Lung (tissue), 12 donors: ENCODE measurements around the gene LYPD6B. TPM values are rescaled to one million over a fixed set of nuclear protein-coding genes. Genes with fewer than 3 reads are reported as not detected.

ENCODE experiments used
- ATAC-seq: fragments of 200-7000 bp; cut with Tn5 transposase; one replicate; pipeline ENCODE4 v1.9.1; 2020; ENCODE audit warnings: moderate number of reproducible peaks; ENCODE audit not compliant: insufficient read depth, low FRiP score
- DNase-seq, 3 donors: peaks; one replicate each; pipeline ENCODE4 v3.0.0-alpha.2; 2013 to 2017
- H3K27ac ChIP-seq, 2 donors: one replicate each; pipeline ENCODE4 v1.5.1; 2013; ENCODE audit warnings: mild to moderate bottlenecking in 2 of 2, moderate library complexity in 2 of 2, control low read depth in 1 of 2, inconsistent platforms in 1 of 2, low read depth in 1 of 2, low read length in 1 of 2
- H3K27me3 ChIP-seq, 3 donors: one replicate each; pipeline ENCODE4 v1.5.1; 2013; ENCODE audit warnings: low read length in 2 of 3; ENCODE audit not compliant: control insufficient read depth in 3 of 3, insufficient read depth in 3 of 3
- H3K36me3 ChIP-seq, 4 donors: one replicate each; pipeline ENCODE4 v1.5.1; 2013; ENCODE audit warnings: low read length in 4 of 4, mild to moderate bottlenecking in 1 of 4, moderate library complexity in 1 of 4; ENCODE audit not compliant: control insufficient read depth in 4 of 4, insufficient read depth in 4 of 4
- H3K4me1 ChIP-seq, 5 donors: one replicate each; pipeline ENCODE4 v1.5.1; 2013; ENCODE audit warnings: low read length in 5 of 5, mild to moderate bottlenecking in 2 of 5, moderate library complexity in 1 of 5; ENCODE audit not compliant: control insufficient read depth in 5 of 5, insufficient read depth in 5 of 5
- H3K4me3 ChIP-seq: one replicate; pipeline ENCODE4 v1.5.1; 2013; ENCODE audit warnings: mild to moderate bottlenecking, control low read depth, moderate library complexity
- H3K9ac ChIP-seq, 2 donors: one replicate each; pipeline ENCODE4 v1.5.1; 2013; ENCODE audit warnings: low read length in 2 of 2, control low read depth in 1 of 2; ENCODE audit not compliant: insufficient read depth in 1 of 2
- H3K9me3 ChIP-seq, 4 donors: one replicate each; pipeline ENCODE4 v1.5.1; 2013; ENCODE audit warnings: low read length in 3 of 4, mild to moderate bottlenecking in 1 of 4, moderate library complexity in 1 of 4; ENCODE audit not compliant: control insufficient read depth in 4 of 4, insufficient read depth in 3 of 4
- CTCF ChIP-seq: IDR thresholded peaks from 2 replicates; pipeline ENCODE4 v1.5.1; 2012; ENCODE audit warnings: mild to moderate bottlenecking; ENCODE audit errors: control extremely low read depth, extremely low read depth
- WGBS, 2 donors: extraction: QIAGEN DNeasy Blood & Tissue Kit; methylation state at CpG; one replicate each; pipeline ENCODE4 v1.1.7; 2013; 5-methylcytosine and 5-hydroxymethylcytosine counted together
- polyA plus RNA-seq, 2 donors: library from polyadenylated mRNA; stranded (reverse); fragments of 200-250 nt; gene quantifications; one replicate each; pipeline ENCODE4 v1.2.1, GENCODE V29; 2013
- total RNA-seq, 2 donors: library from RNA; depleted of rRNA in 1 of 2; stranded (reverse); fragments of >200 nt in 1 of 2; gene quantifications; one replicate each; pipeline ENCODE4 v1.2.1, GENCODE V29; 2014 to 2021
- donor health status: control.
- donor health status: control.
- donor health status: Bipolar disorder and iron deficiency.
- donor health status: healthy.
- donor health status: DM: yes; HTN: yes; CAD: no.

LYPD6B gene
- total and polyA plus RNA-seq, 4 donors, result 2.5 to 12.4 (median 3.4) TPM

GRCh38 chr2:149020432-149020851, 18.1 kb upstream of the LYPD6B start:
- H3K9me3 ChIP-seq, result no peaks in the 10 kb centered on the region
- DNase-seq (peak; percentile 34 to 62 (median 44)), ATAC-seq (peak; percentile 69)
- H3K4me3 ChIP-seq, result no peak overlapping the region
- no peak for TF ChIP-seq CTCF
- H3K36me3 ChIP-seq, result no peaks in the 10 kb centered on the region
- no peak overlapping the region for H3K9ac ChIP-seq
- H3K4me1 ChIP-seq, result peaks cover 0 to 11% (median 0%) of the 10 kb centered on the region in 5 donors
- H3K27ac ChIP-seq, result no peak overlapping the region
- H3K27me3 ChIP-seq, result no peaks in the 10 kb centered on the region
- 40 to 65% methylated on average over 10 of the region's 10 CpGs for WGBS, 2 donors

- Histone ChIP-seq H3K9ac (no peak overlapping the region), H3K4me3 (no peak overlapping the region), H3K27ac (no peak overlapping the region), H3K27me3 (no peaks in the 10 kb centered on the region), H3K9me3 (no peaks in the 10 kb centered on the region), H3K4me1 (peaks cover 0 to 11% (median 0%) of the 10 kb centered on the region in 5 donors), H3K36me3 (no peaks in the 10 kb centered on the region)
- no peak for TF ChIP-seq CTCF
- DNase-seq (peak in 2 of 3 donors; percentile 29 to 32), ATAC-seq (no peak)
- WGBS, 2 donors, result 78 to 88% methylated on average over 5 of the region's 5 CpGs
Observed at GRCh38 chr2:149021271-149021719, 17.2 kb upstream of the LYPD6B start.

GRCh38 chr2:149021761-149022160, 16.7 kb upstream of the LYPD6B start:
- Histone ChIP-seq H3K36me3 (no peaks in the 10 kb centered on the region), H3K27me3 (no peaks in the 10 kb centered on the region), H3K9me3 (no peaks in the 10 kb centered on the region), H3K9ac (no peak overlapping the region), H3K27ac (no peak overlapping the region), H3K4me3 (no peak overlapping the region), H3K4me1 (peaks cover 0 to 11% (median 0%) of the 10 kb centered on the region in 5 donors)
- no peak for DNase-seq
- no peak for ATAC-seq
- WGBS, 2 donors, result 89 to 92% methylated on average over 6 of the region's 6 CpGs
- no peak for TF ChIP-seq CTCF

GRCh38 chr2:149023091-149023490, 15.4 kb upstream of the LYPD6B start:
- Histone ChIP-seq H3K4me3 (no peak overlapping the region), H3K27ac (no peak overlapping the region), H3K9me3 (no peaks in the 10 kb centered on the region), H3K4me1 (peaks cover 0 to 13% (median 0%) of the 10 kb centered on the region in 5 donors), H3K36me3 (no peaks in the 10 kb centered on the region), H3K9ac (no peak overlapping the region), H3K27me3 (no peaks in the 10 kb centered on the region)
- DNase-seq, result no peak
- ATAC-seq, result no peak
- WGBS, 2 donors, result 95 to 96% methylated on average over 6 of the region's 6 CpGs
- no peak for TF ChIP-seq CTCF
